ENCODE results near the gene EML3. TPM values are rescaled to one million over a fixed set of nuclear protein-coding genes. Genes with fewer than 3 reads are reported as not detected.

Gene EML3
- total RNA-seq, 2 donors from 2014 or later: 51.5 to 57.7 TPM

- WGBS, 2 experiments (ENCODE audit: insufficient coverage in 1 of 2, insufficient read length in 1 of 2): 62% methylated on average over 4 of the region's 4 CpGs; no CpG with 5 or more reads in 1 of the 2 experiments
- H3K27ac ChIP-seq (ENCODE audit: low read depth, low read length): peak overlapping the region; percentile 59
- H3K4me1 Mint-ChIP-seq: peaks cover 76% of the 10 kb centered on the region
- H3K27me3 Mint-ChIP-seq (ENCODE audit: insufficient read depth): no peaks in the 10 kb centered on the region
- H3K4me3 ChIP-seq (ENCODE audit: low read length): peak overlapping the region; percentile 34
- DNase-seq: no peak
- TF ChIP-seq, protein P1, sequence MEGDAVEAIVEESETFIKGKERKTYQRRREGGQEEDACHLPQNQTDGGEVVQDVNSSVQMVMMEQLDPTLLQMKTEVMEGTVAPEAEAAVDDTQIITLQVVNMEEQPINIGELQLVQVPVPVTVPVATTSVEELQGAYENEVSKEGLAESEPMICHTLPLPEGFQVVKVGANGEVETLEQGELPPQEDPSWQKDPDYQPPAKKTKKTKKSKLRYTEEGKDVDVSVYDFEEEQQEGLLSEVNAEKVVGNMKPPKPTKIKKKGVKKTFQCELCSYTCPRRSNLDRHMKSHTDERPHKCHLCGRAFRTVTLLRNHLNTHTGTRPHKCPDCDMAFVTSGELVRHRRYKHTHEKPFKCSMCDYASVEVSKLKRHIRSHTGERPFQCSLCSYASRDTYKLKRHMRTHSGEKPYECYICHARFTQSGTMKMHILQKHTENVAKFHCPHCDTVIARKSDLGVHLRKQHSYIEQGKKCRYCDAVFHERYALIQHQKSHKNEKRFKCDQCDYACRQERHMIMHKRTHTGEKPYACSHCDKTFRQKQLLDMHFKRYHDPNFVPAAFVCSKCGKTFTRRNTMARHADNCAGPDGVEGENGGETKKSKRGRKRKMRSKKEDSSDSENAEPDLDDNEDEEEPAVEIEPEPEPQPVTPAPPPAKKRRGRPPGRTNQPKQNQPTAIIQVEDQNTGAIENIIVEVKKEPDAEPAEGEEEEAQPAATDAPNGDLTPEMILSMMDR (conservative IDR thresholded peaks at IDR 0.05): no peak
- peaks cover 43% of the 10 kb centered on the region for H3K36me3 ChIP-seq (ENCODE audit: control insufficient read depth, insufficient read depth, low read length)
- H3K9ac ChIP-seq (ENCODE audit: extremely low read depth, low read length, poor library complexity, severe bottlenecking): peak overlapping the region; percentile 23
- H3K27me3 ChIP-seq (ENCODE audit: control insufficient read depth, insufficient read depth, low read length, poor library complexity, severe bottlenecking): no peaks in the 10 kb centered on the region
- H3K36me3 Mint-ChIP-seq (ENCODE audit: low read depth): peaks cover 39% of the 10 kb centered on the region
- no peaks in the 10 kb centered on the region for H3K9me3 Mint-ChIP-seq
- H3K4me3 Mint-ChIP-seq: peak overlapping the region; percentile 37
- H3K4me1 ChIP-seq (ENCODE audit: control insufficient read depth, insufficient read depth, low read length): peaks cover 32% of the 10 kb centered on the region
- H3K27ac Mint-ChIP-seq: peak overlapping the region; percentile 96
- no peaks in the 10 kb centered on the region for H3K9me3 ChIP-seq (ENCODE audit: control insufficient read depth, low read length)
These were observed 57.0 kb downstream of the EML3 start for GRCh38 chr11:62555464-62556107.

- Mint-ChIP-seq H3K4me1 (peaks cover 69% of the 10 kb centered on the region), H3K27me3 (ENCODE audit: insufficient read depth) (peaks cover 5% of the 10 kb centered on the region), H3K4me3 (no peak overlapping the region), H3K9me3 (no peaks in the 10 kb centered on the region), H3K36me3 (ENCODE audit: low read depth) (peaks cover 29% of the 10 kb centered on the region), H3K27ac (peak overlapping the region; percentile 69)
- H3K9me3 ChIP-seq (ENCODE audit: control insufficient read depth, low read length): no peaks in the 10 kb centered on the region
- no peak overlapping the region for H3K4me3 ChIP-seq (ENCODE audit: low read length)
- H3K36me3 ChIP-seq (ENCODE audit: control insufficient read depth, insufficient read depth, low read length): peaks cover 34% of the 10 kb centered on the region
- WGBS, 2 experiments (ENCODE audit: insufficient coverage in 1 of 2, insufficient read length in 1 of 2): 91 to 100% methylated on average over 1 to 7 of the region's 7 CpGs
- no peak overlapping the region for H3K9ac ChIP-seq (ENCODE audit: extremely low read depth, low read length, poor library complexity, severe bottlenecking)
- TF ChIP-seq, protein P1 (conservative IDR thresholded peaks at IDR 0.05): no peak
- no peak overlapping the region for H3K27ac ChIP-seq (ENCODE audit: low read depth, low read length)
- peaks cover 32% of the 10 kb centered on the region for H3K4me1 ChIP-seq (ENCODE audit: control insufficient read depth, insufficient read depth, low read length)
- DNase-seq: peak; percentile 58
- H3K27me3 ChIP-seq (ENCODE audit: control insufficient read depth, insufficient read depth, low read length, poor library complexity, severe bottlenecking): no peaks in the 10 kb centered on the region
These were observed 58.0 kb downstream of the EML3 start for GRCh38 chr11:62554387-62555167.

- H3K27ac Mint-ChIP-seq: peak overlapping the region; percentile 96
- TF ChIP-seq, protein P1 (conservative IDR thresholded peaks at IDR 0.05): no peak
- Histone ChIP-seq H3K36me3 (ENCODE audit: control insufficient read depth, insufficient read depth, low read length) (peaks cover 27% of the 10 kb centered on the region), H3K27ac (ENCODE audit: low read depth, low read length) (no peak overlapping the region), H3K4me3 (ENCODE audit: low read length) (no peak overlapping the region), H3K4me1 (ENCODE audit: control insufficient read depth, insufficient read depth, low read length) (peaks cover 32% of the 10 kb centered on the region), H3K9ac (ENCODE audit: extremely low read depth, low read length, poor library complexity, severe bottlenecking) (no peak overlapping the region), H3K27me3 (ENCODE audit: control insufficient read depth, insufficient read depth, low read length, poor library complexity, severe bottlenecking) (no peaks in the 10 kb centered on the region), H3K9me3 (ENCODE audit: control insufficient read depth, low read length) (no peaks in the 10 kb centered on the region)
- peaks cover 66% of the 10 kb centered on the region for H3K4me1 Mint-ChIP-seq
- H3K9me3 Mint-ChIP-seq: no peaks in the 10 kb centered on the region
- H3K4me3 Mint-ChIP-seq: no peak overlapping the region
- DNase-seq: peak; percentile 55
- WGBS, 2 experiments (ENCODE audit: insufficient coverage in 1 of 2, insufficient read length in 1 of 2): 87 to 90% methylated on average over 4 to 8 of the region's 8 CpGs
- H3K36me3 Mint-ChIP-seq (ENCODE audit: low read depth): peaks cover 22% of the 10 kb centered on the region
- H3K27me3 Mint-ChIP-seq (ENCODE audit: insufficient read depth): peaks cover 8% of the 10 kb centered on the region
These were observed 58.7 kb downstream of the EML3 start for GRCh38 chr11:62553839-62554361.

Measured in endodermal cell (in vitro differentiated cells).